Cardiac muscle cell (in vitro differentiated cells and primary cell): Measurements from ENCODE around the gene HCN2. TPM values are rescaled to one million over a fixed set of nuclear protein-coding genes. Genes with fewer than 3 reads are reported as not detected.

Experiments used
- DNase-seq, 2 donors: peaks; one replicate each; pipeline versions ENCODE4 v3.0.0 to v3.0.0-alpha.2; 2010 to 2017; ENCODE audit warnings: low read depth in 1 of 2, low spot score in 1 of 2
- H3K27ac ChIP-seq: fragments of 200-600 bp; sonication (generic); 2 replicates; pipeline ENCODE4 v1.5.1; 2016
- H3K27me3 ChIP-seq: fragments of 200-600 bp; sonication (generic); 2 replicates; pipeline ENCODE4 v1.6.0; 2016; ENCODE audit warnings: control low read depth
- H3K36me3 ChIP-seq: fragments of 200-600 bp; sonication (generic); 2 replicates; pipeline ENCODE4 v1.5.1; 2016; ENCODE audit warnings: control low read depth
- H3K4me1 ChIP-seq: fragments of 200-600 bp; sonication (generic); 2 replicates; pipeline ENCODE4 v1.8.1; 2017; ENCODE audit warnings: low read depth, mild to moderate bottlenecking, mixed run types
- H3K4me3 ChIP-seq: fragments of 200-600 bp; sonication (generic); 2 replicates; pipeline ENCODE4 v1.5.1; 2016; ENCODE audit warnings: mild to moderate bottlenecking
- H3K9me3 ChIP-seq: fragments of 200-600 bp; sonication (generic); 2 replicates; pipeline ENCODE4 v1.5.1; 2017; ENCODE audit warnings: low read depth, mild to moderate bottlenecking, control low read depth
- CTCF ChIP-seq: IDR thresholded peaks from 2 replicates; pipeline ENCODE4 v1.5.1; 2012; ENCODE audit warnings: low read depth, mild to moderate bottlenecking, low read length
- polyA plus RNA-seq: library from polyadenylated mRNA; unstranded; fragments of >200 nt; fragmentation: Nextera tagmentation; extraction: Ambion mirVana; gene quantifications from 2 replicates; pipeline ENCODE4 v1.2.1, GENCODE V29; 2016
- total RNA-seq: library from RNA; depleted of rRNA; stranded (reverse); fragments of >200 nt; gene quantifications from 2 replicates; pipeline ENCODE4 v1.2.3, GENCODE V29; 2016

HCN2 gene
- total and polyA plus RNA-seq, 2 experiments from 2014 or later = 0.46 to 1.0 TPM

- no peak for TF ChIP-seq CTCF
- Histone ChIP-seq H3K9me3 (no peaks in the 10 kb centered on the region), H3K27ac (peak within 1 kb of the TSS; percentile 41), H3K27me3 (peaks cover 4% of the 10 kb centered on the region), H3K4me3 (peak within 1 kb of the TSS; percentile 97), H3K36me3 (peaks cover 5% of the 10 kb centered on the region), H3K4me1 (peaks cover 4% of the 10 kb centered on the region)
- DNase-seq = peak; percentile 99
Measured at GRCh38 chr19:633068-633785, 43.5 kb downstream of the HCN2 start, which contains the start of gene POLRMT. Gene POLRMT (minus strand): TSS chr19:633537. CDS start chr19:633512, 25 bp downstream.

GRCh38 chr19:633786-634639, 44.3 kb downstream of the HCN2 start:
- H3K4me1 ChIP-seq = peaks cover 4% of the 10 kb centered on the region
- no peaks in the 10 kb centered on the region for H3K36me3 ChIP-seq
- H3K27ac ChIP-seq = peak overlapping the region; percentile 41
- TF ChIP-seq CTCF = no peak
- DNase-seq = no peak
- peaks cover 12% of the 10 kb centered on the region for H3K27me3 ChIP-seq
- H3K4me3 ChIP-seq = peak overlapping the region; percentile 97
- H3K9me3 ChIP-seq = no peaks in the 10 kb centered on the region

- no peak for TF ChIP-seq CTCF
- no peak overlapping the region for H3K4me3 ChIP-seq
- peaks cover 16% of the 10 kb centered on the region for H3K27me3 ChIP-seq
- H3K9me3 ChIP-seq = no peaks in the 10 kb centered on the region
- peaks cover 4% of the 10 kb centered on the region for H3K4me1 ChIP-seq
- no peak for DNase-seq
- H3K27ac ChIP-seq = no peak overlapping the region
- no peaks in the 10 kb centered on the region for H3K36me3 ChIP-seq
Measured at GRCh38 chr19:634975-635652, 45.4 kb downstream of the HCN2 start.

DNA sequence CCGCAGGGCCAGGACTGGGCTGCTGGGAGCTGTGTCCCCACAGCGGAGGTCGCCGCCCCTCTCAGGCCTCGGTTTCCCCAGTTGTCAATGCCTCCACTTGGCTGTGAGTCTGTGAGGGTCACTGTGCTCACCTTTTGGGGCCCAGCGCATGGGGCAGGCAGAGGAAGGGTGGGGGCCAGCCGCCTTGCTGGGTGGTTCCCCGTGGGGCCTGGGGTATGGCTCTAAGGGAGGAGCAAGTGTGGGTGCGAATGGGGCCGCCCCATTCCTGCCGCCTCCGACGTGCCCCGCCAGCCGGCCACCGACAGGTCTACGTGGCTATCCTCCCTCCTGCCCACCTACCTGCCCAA, 49.2 kb downstream of the HCN2 start:
- no peak for TF ChIP-seq CTCF
- Histone ChIP-seq H3K4me3 (no peak overlapping the region), H3K9me3 (no peaks in the 10 kb centered on the region), H3K4me1 (peaks cover 4% of the 10 kb centered on the region), H3K36me3 (no peaks in the 10 kb centered on the region), H3K27ac (no peak overlapping the region), H3K27me3 (peaks cover 16% of the 10 kb centered on the region)
- DNase-seq = no peak

- Histone ChIP-seq H3K36me3 (no peaks in the 10 kb centered on the region), H3K27ac (no peak within 1 kb of the TSS), H3K4me3 (peak within 1 kb of the TSS; percentile 35), H3K4me1 (no peaks in the 10 kb centered on the region), H3K9me3 (no peaks in the 10 kb centered on the region), H3K27me3 (peaks cover 16% of the 10 kb centered on the region)
- no peak for TF ChIP-seq CTCF
- DNase-seq = peak; percentile 91 to 95
Measured at GRCh38 chr19:639253-640160, 49.8 kb downstream of the HCN2 start, which contains the start of gene FGF22. Gene FGF22 (plus strand): TSS chr19:639879. CDS start chr19:639926, 47 bp downstream.
